Brain microvascular endothelial cell (primary cell): Measurements from ENCODE around the gene UBASH3B.
"Not testable (repeated sequence)": the region's sequence is repeated elsewhere in the genome, so short reads cannot be mapped to it uniquely, and the experiment has no call there.

Experiments used
- DNase-seq: peaks from one replicate; pipeline ENCODE4 v3.0.0-alpha.2; 2020
- H3K27ac ChIP-seq: fragments of 250-450 bp; sonication (Bioruptor Pico); 2 replicates; pipeline ENCODE4 v1.5.1; 2020; ENCODE audit warnings: mild to moderate bottlenecking, moderate library complexity
- H3K27me3 ChIP-seq: fragments of 250-450 bp; sonication (Bioruptor Pico); replicated peaks from 2 replicates; pipeline ENCODE4 v1.5.1; 2020; ENCODE audit warnings: mild to moderate bottlenecking
- H3K36me3 ChIP-seq: fragments of 250-450 bp; sonication (Bioruptor Pico); replicated peaks from 2 replicates; pipeline ENCODE4 v1.5.1; 2020; ENCODE audit warnings: mild to moderate bottlenecking
- H3K4me3 ChIP-seq: 2 replicates; pipeline ENCODE4 v1.5.1; 2011; ENCODE audit warnings: low read depth, mild to moderate bottlenecking, control low read depth, low read length, moderate library complexity
- in situ Hi-C: cut with HindIII; loops from 2 replicates; pipeline ENCODE4 v1.10.0; 2017; ENCODE audit warnings: low sequenced_read_pairs, low pct_ligation_motif_present
- TF ChIP-seq, protein P1 (sequence below): IDR thresholded peaks from 2 replicates; pipeline ENCODE4 v1.5.1; 2011; ENCODE audit warnings: low read depth, mild to moderate bottlenecking, moderate library complexity, low read length, control low read depth, inconsistent platforms; ENCODE audit errors: missing control alignments

Gene UBASH3B

DNA sequence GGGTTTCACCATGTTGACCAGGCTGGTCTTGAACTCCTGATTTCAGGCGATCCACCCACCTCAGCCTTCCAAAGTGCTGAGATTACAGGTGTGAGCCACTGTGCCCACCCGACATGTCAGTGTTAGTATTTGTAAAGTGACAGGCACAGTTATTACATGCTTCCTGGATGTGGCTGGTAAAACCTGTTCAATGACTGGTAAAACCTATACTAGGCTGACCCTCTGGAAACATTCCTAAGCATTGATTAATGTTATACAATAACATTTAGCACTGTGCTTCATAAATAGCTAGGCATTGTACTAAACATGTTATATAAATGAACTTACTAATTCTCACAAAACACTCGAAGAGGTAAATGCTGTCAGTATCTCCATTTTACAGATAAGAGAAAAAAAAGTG is 206.1 kb downstream of the UBASH3B start:
- no peak overlapping the region for H3K27ac ChIP-seq

DNA sequence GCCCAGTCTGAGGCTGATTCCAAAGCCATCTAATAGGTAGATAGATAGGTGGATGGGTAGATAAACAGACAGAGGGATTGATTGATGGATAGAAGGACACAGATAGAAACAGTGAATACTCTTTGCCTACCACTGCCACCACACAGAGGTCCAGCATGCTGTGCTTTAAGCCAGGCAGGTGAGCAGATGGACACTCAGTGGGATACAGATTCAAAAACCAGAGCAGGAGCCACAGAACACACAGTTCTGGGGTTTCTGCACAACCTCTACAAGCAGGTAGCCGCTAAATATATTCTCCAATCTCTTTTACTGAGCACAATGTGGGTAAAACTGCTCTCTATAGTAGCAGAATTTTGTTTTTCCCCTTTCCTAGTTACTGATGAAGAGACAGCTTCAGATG is 206.6 kb downstream of the UBASH3B start:
- no peak overlapping the region for H3K4me3 ChIP-seq
- H3K36me3 ChIP-seq = no peaks in the 10 kb centered on the region
- DNase-seq = no peak
- H3K27ac ChIP-seq = no peak overlapping the region
- TF ChIP-seq, protein P1, sequence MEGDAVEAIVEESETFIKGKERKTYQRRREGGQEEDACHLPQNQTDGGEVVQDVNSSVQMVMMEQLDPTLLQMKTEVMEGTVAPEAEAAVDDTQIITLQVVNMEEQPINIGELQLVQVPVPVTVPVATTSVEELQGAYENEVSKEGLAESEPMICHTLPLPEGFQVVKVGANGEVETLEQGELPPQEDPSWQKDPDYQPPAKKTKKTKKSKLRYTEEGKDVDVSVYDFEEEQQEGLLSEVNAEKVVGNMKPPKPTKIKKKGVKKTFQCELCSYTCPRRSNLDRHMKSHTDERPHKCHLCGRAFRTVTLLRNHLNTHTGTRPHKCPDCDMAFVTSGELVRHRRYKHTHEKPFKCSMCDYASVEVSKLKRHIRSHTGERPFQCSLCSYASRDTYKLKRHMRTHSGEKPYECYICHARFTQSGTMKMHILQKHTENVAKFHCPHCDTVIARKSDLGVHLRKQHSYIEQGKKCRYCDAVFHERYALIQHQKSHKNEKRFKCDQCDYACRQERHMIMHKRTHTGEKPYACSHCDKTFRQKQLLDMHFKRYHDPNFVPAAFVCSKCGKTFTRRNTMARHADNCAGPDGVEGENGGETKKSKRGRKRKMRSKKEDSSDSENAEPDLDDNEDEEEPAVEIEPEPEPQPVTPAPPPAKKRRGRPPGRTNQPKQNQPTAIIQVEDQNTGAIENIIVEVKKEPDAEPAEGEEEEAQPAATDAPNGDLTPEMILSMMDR = no peak
- H3K27me3 ChIP-seq = no peaks in the 10 kb centered on the region
- in situ Hi-C loops = no loop called here

More for the DNA sequence above, 206.1 kb downstream of the UBASH3B start:
- no peaks in the 10 kb centered on the region for H3K36me3 ChIP-seq
- in situ Hi-C loops = no loop called here
- H3K4me3 ChIP-seq = no peak overlapping the region
- no peak for DNase-seq
- no peaks in the 10 kb centered on the region for H3K27me3 ChIP-seq
- TF ChIP-seq, protein P1 = no peak

DNA sequence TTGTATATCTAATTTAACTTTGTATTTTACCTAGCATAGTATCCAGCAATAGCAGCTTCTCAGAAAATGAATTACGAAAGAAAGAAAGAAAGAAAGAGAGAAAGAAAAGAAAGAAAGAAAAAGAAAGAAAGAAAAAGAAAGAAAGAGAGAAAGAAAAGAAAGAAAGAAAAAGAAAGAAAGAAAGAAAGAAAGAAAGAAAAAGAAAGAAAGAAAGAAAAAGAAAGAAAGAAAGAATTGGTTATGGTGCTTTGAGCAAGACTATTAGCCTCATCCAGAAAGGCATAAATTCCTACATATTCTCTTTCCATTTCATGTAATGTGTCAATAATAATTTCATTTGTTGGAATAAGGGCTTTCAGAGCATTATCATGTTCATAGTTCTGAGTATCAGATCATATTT is 207.6 kb downstream of the UBASH3B start:
- DNase-seq, H3K27me3 ChIP-seq, H3K36me3 ChIP-seq, in situ Hi-C loops, H3K4me3 ChIP-seq, H3K27ac ChIP-seq: not testable (repeated sequence)

DNA sequence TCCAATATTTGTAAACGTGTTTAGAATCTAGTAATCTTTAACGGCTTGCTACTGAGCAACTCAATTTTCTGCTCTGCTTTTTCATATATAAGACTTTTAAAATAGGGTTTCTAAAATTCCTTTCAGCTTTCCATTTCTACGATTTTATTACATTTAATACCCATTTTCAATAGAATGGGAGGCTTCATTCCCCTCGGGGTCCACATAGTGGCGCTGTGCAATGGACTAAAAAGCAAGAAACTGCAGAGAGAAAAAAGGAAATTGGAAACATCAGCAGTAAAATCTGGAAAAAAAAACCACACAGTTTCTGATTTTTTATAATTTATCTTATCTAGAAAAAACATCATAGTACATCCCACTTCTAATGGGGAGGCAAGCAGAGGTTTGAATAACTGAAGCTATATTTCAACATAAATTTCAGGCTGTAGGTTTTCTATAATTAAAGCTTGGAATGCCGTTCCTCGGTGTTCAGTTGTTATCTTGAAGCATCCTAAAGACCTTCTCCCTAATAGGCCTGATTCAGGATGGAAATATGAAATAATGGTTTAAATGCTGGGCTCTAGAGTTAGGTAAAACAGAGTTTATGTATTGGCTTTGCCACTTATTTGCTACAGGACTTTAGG is 208.3 kb downstream of the UBASH3B start:
- in situ Hi-C loops = no loop called here
- no peaks in the 10 kb centered on the region for H3K36me3 ChIP-seq
- H3K4me3 ChIP-seq = no peak overlapping the region
- H3K27ac ChIP-seq = no peak overlapping the region
- TF ChIP-seq, protein P1 = peak; percentile 89
- H3K27me3 ChIP-seq = no peaks in the 10 kb centered on the region
- peak; percentile 64 for DNase-seq
